RWPE2 (cell line): ENCODE data around the gene INAFM2.

ENCODE experiments used
- ATAC-seq: fragments of 200-7000 bp; cut with Tn5 transposase; 3 replicates; pipeline ENCODE4 v1.9.1; 2021; ENCODE audit warnings: low read depth
- DNase-seq: peaks from one replicate; pipeline ENCODE4 v3.0.0-alpha.2; 2020; ENCODE audit warnings: low spot score
- H3K27ac ChIP-seq: fragments of 450-650 bp; 2 replicates; pipeline ENCODE4 v1.5.1; 2017; ENCODE audit warnings: mild to moderate bottlenecking; ENCODE audit not compliant: poor library complexity, severe bottlenecking
- H3K27me3 ChIP-seq: fragments of 250-450 bp; sonication (Bioruptor Pico); 2 replicates; pipeline ENCODE4 v1.5.1; 2021; ENCODE audit warnings: mild to moderate bottlenecking, moderate library complexity; ENCODE audit not compliant: insufficient read depth, poor library complexity, severe bottlenecking
- H3K36me3 ChIP-seq: fragments of 250-450 bp; sonication (Bioruptor Pico); 2 replicates; pipeline ENCODE4 v1.5.1; 2020; ENCODE audit warnings: low read depth, mild to moderate bottlenecking, moderate library complexity
- H3K4me1 ChIP-seq: fragments of 250-450 bp; sonication (Bioruptor Pico); 2 replicates; pipeline ENCODE4 v1.5.1; 2021; ENCODE audit warnings: mild to moderate bottlenecking, moderate library complexity; ENCODE audit not compliant: insufficient read depth, poor library complexity, severe bottlenecking
- H3K4me3 ChIP-seq: fragments of 250-450 bp; sonication (Bioruptor Pico); 2 replicates; pipeline ENCODE4 v1.5.1; 2021; ENCODE audit warnings: mild to moderate bottlenecking, moderate library complexity; ENCODE audit not compliant: severe bottlenecking
- H3K9me3 ChIP-seq: fragments of 250-450 bp; sonication (Bioruptor Pico); 2 replicates; pipeline ENCODE4 v1.5.1; 2021; ENCODE audit warnings: mild to moderate bottlenecking, moderate library complexity; ENCODE audit not compliant: severe bottlenecking
- TF ChIP-seq, protein P1 (sequence below): fragments of 450-650 bp; IDR thresholded peaks from one replicate; pipeline ENCODE4 v1.5.1; 2017; ENCODE audit warnings: mild to moderate bottlenecking, moderate library complexity; ENCODE audit not compliant: poor library complexity, severe bottlenecking

Gene INAFM2

DNA sequence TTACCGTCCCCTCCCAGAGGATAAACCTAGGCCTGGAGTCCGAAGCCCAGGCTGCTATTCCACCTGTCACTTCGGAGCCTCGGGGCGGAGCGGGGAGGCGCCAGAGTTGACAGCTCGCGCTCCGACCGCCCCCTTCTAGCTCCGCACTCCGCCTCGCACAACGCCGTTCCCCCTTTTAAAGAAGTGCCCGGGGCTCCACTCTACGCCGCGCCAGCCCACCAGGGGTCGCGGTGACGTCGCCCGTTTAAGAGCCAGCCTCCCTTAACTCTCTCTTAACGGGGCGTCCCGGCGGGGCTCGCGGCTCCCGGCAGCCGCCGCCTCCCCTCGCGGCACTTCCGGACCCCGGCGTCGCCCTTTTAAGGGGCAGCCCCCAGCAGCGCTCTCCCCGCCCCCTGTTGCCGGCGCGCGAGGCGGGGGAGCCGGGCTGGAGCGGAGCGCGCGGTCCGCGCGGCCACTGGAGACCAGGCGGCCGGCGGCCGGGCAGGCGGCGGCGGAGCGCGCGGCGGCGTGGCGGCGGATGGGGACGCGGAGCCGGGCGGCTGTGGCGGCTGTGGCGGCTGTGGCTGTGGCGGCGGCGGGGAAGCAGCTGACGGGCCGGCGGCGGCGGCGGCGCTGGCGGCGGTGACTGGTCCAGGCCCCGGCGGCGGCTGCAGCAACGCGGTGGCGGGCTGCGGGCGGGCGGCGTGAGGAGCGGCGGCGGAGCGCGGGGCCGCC, at the start of gene INAFM2:
TSS of gene INAFM2 (plus strand) at position 454 of the 714 bp plus-strand sequence. CDS start 364 bp downstream, outside the sequence.
- peak; percentile 95 for DNase-seq
- ATAC-seq = peak; percentile 85
- Histone ChIP-seq H3K27me3 (no peaks in the 10 kb centered on the region), H3K36me3 (peaks cover 7% of the 10 kb centered on the region), H3K4me1 (peaks cover 31% of the 10 kb centered on the region), H3K27ac (peak within 1 kb of the TSS; percentile 54), H3K9me3 (no peaks in the 10 kb centered on the region), H3K4me3 (peak within 1 kb of the TSS; percentile 98)
- TF ChIP-seq, protein P1, sequence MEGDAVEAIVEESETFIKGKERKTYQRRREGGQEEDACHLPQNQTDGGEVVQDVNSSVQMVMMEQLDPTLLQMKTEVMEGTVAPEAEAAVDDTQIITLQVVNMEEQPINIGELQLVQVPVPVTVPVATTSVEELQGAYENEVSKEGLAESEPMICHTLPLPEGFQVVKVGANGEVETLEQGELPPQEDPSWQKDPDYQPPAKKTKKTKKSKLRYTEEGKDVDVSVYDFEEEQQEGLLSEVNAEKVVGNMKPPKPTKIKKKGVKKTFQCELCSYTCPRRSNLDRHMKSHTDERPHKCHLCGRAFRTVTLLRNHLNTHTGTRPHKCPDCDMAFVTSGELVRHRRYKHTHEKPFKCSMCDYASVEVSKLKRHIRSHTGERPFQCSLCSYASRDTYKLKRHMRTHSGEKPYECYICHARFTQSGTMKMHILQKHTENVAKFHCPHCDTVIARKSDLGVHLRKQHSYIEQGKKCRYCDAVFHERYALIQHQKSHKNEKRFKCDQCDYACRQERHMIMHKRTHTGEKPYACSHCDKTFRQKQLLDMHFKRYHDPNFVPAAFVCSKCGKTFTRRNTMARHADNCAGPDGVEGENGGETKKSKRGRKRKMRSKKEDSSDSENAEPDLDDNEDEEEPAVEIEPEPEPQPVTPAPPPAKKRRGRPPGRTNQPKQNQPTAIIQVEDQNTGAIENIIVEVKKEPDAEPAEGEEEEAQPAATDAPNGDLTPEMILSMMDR = peak; percentile 74

DNA sequence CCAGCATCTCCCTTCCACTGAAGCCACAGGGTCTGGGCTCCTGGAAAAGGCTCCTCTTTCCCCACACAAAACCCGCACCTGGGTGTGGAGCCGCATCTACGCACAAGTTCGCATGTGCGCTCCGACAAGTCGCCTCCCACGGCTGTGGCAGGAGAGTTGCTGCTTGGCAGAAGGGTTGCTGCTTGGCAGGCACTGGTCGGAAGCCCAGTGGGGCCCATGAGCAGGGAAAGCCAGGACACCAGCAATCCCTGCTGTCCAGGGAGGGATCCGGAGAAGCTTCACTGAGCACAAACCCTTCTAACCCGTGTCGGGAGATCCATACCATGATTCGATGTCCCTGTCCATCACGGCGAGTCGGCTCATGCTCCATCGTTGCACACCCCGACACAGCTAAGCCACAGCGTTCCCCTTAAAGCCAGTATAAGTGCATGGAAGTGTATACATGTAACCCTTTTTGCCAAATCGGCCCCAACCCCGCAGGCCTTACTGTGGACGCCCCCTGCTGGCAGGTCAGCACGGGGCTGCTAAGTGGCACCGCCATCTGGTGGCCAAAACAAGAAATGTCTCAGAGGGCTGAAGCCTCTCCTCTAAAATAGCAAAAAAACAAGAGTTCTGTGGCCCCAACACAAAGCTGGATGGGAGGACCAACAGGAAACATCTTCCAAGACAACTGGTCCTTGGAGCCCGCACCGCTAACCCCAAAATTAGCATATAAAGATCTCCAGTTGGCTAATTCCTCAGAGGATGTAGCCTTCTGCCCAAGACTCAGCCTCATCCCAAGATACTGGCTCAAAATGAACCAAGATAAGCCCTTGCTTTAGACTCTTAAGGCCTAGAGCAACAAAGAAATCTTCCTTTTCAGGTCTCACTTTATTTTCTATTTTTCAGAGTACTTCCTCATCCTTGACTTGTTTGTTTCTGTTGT, 48.9 kb upstream of the INAFM2 start:
- ATAC-seq (peak; percentile 32; the same call in 2 of the 3 replicates), DNase-seq (no peak)
- Histone ChIP-seq H3K36me3 (no peaks in the 10 kb centered on the region), H3K4me1 (no peaks in the 10 kb centered on the region), H3K4me3 (no peak overlapping the region), H3K27me3 (no peaks in the 10 kb centered on the region), H3K9me3 (no peaks in the 10 kb centered on the region), H3K27ac (no peak overlapping the region)
- TF ChIP-seq, protein P1 = peak; percentile 100

DNA sequence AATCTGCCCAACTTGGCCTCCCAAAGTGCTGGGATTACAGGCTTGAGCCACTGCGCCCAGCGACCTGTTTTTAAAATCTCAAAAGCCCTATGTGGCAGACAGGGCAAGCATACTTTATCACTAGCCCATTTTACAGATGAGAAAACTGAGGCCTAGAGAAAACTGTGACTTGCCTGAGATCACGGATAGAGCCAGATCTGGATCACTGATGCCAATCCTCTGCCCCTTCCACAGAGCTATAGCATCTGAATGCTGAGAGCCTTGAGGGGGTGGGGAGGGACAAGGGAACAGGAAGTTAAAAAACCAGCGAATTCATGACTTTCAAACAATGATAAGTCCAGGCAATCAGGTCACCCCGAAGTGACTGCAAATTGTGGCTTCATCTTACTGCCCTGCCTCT, 48.0 kb upstream of the INAFM2 start:
- H3K4me1 ChIP-seq = no peaks in the 10 kb centered on the region
- H3K27me3 ChIP-seq = peaks cover 3% of the 10 kb centered on the region
- TF ChIP-seq, protein P1 = no peak
- ATAC-seq (no peak), DNase-seq (no peak)
- no peak overlapping the region for H3K27ac ChIP-seq
- no peak overlapping the region for H3K4me3 ChIP-seq
- H3K36me3 ChIP-seq = no peaks in the 10 kb centered on the region
- H3K9me3 ChIP-seq = no peaks in the 10 kb centered on the region

DNA sequence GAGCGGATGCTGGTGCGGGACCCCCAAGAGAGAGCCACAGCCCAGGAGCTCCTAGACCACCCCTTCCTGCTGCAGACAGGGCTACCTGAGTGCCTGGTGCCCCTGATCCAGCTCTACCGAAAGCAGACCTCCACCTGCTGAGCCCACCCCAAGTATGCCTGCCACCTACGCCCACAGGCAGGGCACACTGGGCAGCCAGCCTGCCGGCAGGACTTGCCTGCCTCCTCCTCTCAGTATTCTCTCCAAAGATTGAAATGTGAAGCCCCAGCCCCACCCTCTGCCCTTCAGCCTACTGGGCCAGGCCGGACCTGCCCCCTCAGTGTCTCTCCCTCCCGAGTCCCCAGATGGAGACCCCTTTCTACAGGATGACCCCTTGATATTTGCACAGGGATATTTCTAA, 47.5 kb upstream of the INAFM2 start:
- H3K27ac ChIP-seq = no peak overlapping the region
- DNase-seq (no peak), ATAC-seq (no peak)
- no peaks in the 10 kb centered on the region for H3K36me3 ChIP-seq
- no peak overlapping the region for H3K4me3 ChIP-seq
- H3K4me1 ChIP-seq = no peaks in the 10 kb centered on the region
- no peaks in the 10 kb centered on the region for H3K9me3 ChIP-seq
- peaks cover 8% of the 10 kb centered on the region for H3K27me3 ChIP-seq
- TF ChIP-seq, protein P1 = no peak
